ES-I3 (cell line): ENCODE results near the gene PLXNA1.

Experiments
- H3K36me3 ChIP-seq: 2 replicates; pipeline ENCODE4 v1.6.1; 2013; ENCODE audit warnings: mild to moderate bottlenecking, low read length, control low read depth, moderate library complexity; ENCODE audit not compliant: insufficient read depth
- H3K4me1 ChIP-seq: 2 replicates; pipeline ENCODE4 v1.6.1; 2013; ENCODE audit warnings: mild to moderate bottlenecking, control low read depth, low read length; ENCODE audit not compliant: insufficient read depth
- H3K9ac ChIP-seq: 2 replicates; pipeline ENCODE4 v1.6.1; 2013; ENCODE audit warnings: low read depth, mild to moderate bottlenecking, low read length, moderate library complexity
- H3K9me3 ChIP-seq: 2 replicates; pipeline ENCODE4 v1.6.1; 2013; ENCODE audit warnings: mild to moderate bottlenecking, low read length, moderate library complexity; ENCODE audit not compliant: control insufficient read depth, insufficient read depth

The PLXNA1 gene

GRCh38 chr3:127027811-127028548, 45.1 kb downstream of the PLXNA1 start:
- H3K36me3 ChIP-seq: peaks cover 15% of the 10 kb centered on the region
- H3K9me3 ChIP-seq: no peaks in the 10 kb centered on the region
- no peak overlapping the region for H3K9ac ChIP-seq
- H3K4me1 ChIP-seq: no peaks in the 10 kb centered on the region

- Histone ChIP-seq H3K9ac (no peak overlapping the region), H3K4me1 (no peaks in the 10 kb centered on the region), H3K9me3 (no peaks in the 10 kb centered on the region), H3K36me3 (peaks cover 15% of the 10 kb centered on the region)
Observed at GRCh38 chr3:127028781-127029657, 46.1 kb downstream of the PLXNA1 start.

DNA sequence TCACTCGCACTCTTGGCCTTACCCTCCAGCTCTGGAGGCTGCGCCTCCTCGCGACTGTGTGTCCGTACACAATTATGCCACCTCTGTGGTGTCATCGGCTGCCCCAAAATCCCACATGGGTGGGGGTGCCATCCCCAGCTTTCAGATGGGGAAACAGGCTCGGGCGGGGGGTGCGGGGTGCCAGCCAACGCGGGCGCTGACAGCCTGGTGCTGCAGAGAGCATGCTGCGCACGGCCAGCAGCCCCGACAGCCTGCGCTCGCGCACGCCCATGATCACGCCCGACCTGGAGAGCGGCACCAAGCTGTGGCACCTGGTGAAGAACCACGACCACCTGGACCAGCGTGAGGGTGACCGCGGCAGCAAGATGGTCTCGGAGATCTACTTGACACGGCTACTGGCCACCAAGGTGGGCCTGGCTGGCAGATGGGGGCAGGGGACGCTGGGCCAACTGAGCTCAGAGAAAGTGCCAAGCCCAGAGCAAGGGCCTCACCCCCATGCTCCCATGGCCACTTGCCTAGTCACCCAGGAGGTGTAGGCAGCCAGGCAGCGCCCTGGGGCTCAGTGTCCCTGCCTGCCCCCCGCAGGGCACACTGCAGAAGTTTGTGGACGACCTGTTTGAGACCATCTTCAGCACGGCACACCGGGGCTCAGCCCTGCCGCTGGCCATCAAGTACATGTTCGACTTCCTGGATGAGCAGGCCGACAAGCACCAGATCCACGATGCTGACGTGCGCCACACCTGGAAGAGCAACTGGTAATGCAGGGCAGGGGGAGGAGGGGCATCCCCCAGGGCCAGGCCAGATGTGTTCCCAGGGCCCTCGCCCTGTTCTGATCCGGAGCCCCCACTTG, 47.0 kb downstream of the PLXNA1 start:
- no peaks in the 10 kb centered on the region for H3K4me1 ChIP-seq
- no peaks in the 10 kb centered on the region for H3K9me3 ChIP-seq
- peaks cover 15% of the 10 kb centered on the region for H3K36me3 ChIP-seq
- H3K9ac ChIP-seq: no peak overlapping the region

DNA sequence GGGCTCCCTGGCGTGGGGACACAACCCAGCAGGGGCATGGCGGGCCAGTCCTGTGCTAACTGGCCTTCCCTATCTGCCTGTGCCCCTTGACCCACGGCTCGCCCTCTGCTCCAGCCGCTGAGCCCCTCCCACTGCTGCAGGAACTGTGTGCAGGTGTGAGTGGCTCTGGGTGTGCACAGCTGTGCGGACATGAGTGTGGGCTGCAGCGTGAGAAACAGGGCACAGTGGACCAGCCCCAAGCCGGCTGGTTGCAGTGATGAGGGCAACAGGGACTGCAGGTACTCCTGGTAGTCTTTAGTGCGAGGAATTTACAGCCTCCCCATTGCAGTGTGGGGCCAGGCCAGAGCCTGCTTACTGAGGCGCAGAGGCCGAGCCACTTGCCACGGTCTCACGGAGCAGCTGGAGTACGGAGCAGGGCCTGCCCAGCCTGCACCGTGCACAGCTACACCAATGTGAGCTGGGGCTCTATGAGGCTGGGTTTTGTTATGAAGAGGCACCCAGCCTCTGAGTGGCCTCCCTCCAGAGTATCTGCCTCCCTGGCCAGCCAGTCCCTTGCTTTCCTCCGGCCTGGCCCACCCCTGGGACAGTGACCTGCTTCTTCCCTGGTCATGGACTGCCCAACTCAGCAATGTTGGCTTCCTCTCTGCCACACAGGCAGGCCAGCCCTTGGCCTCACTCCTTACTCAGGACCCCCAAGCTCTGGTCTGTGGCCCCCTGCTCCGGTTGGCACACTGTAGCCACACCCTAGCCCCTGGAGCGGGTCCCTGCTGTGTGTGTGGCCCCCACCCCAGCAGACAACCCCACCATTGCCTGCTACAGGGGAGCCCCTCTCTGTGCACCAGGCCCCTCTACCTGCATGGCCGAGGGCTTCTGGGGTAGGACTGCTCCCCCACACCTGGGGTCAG, 47.8 kb downstream of the PLXNA1 start:
- H3K9ac ChIP-seq: no peak overlapping the region
- H3K9me3 ChIP-seq: no peaks in the 10 kb centered on the region
- H3K36me3 ChIP-seq: peaks cover 10% of the 10 kb centered on the region
- H3K4me1 ChIP-seq: no peaks in the 10 kb centered on the region

DNA sequence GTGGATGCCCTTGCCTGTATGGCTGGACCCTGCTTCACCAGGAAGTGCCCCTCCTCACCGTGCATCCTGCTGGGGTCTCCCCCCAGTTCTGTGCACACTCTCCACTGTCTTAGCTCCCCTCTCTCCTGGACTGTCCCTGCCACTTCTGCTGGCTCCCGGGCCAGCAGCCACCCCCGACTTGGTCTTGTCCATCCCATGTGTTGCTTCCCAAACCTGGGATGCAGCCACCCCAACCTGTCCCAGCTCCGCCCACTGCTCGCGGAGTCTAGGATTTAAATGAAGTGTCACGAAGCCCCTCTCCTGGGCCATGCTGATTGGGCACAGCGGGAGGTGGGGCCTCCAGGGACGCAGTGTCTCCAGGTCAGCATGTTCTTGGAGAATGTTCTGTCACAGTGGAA, 48.5 kb downstream of the PLXNA1 start:
- peaks cover 8% of the 10 kb centered on the region; the same call in 1 of the 2 replicates for H3K36me3 ChIP-seq
- H3K4me1 ChIP-seq: no peaks in the 10 kb centered on the region
- H3K9ac ChIP-seq: no peak overlapping the region
- no peaks in the 10 kb centered on the region for H3K9me3 ChIP-seq

- H3K4me1 ChIP-seq: no peaks in the 10 kb centered on the region
Observed at GRCh38 chr3:127031845-127032244, 48.9 kb downstream of the PLXNA1 start.

DNA sequence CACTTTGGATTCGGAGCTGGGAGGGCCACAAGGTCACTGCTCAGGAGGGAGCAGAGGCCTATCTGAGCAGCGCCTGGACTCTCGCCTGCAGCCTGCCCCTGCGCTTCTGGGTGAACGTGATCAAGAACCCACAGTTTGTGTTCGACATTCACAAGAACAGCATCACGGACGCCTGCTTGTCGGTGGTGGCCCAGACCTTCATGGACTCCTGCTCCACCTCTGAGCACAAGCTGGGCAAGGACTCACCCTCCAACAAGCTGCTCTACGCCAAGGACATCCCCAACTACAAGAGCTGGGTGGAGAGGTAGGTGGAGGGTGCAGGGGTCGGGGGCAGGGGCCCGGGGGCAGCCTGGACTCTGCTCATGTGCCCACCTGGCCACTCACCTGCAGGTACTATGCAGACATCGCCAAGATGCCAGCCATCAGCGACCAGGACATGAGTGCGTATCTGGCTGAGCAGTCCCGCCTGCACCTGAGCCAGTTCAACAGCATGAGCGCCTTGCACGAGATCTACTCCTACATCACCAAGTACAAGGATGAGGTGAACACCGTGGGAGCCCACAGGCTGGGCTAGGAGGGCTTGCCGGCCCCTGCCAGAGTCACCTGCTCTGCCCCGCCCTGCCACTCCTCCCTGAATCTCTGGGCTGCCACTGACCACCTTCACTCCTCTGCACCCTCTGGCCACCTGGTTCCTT, 49.5 kb downstream of the PLXNA1 start:
- H3K4me1 ChIP-seq: no peaks in the 10 kb centered on the region
- peaks cover 6% of the 10 kb centered on the region; the same call in 1 of the 2 replicates for H3K36me3 ChIP-seq

More at GRCh38 chr3:127031845-127032244, 48.9 kb downstream of the PLXNA1 start:
- Histone ChIP-seq H3K36me3 (peaks cover 6% of the 10 kb centered on the region; the same call in 1 of the 2 replicates), H3K9me3 (no peaks in the 10 kb centered on the region), H3K9ac (no peak overlapping the region)

More for the DNA sequence above, 49.5 kb downstream of the PLXNA1 start:
- Histone ChIP-seq H3K9me3 (no peaks in the 10 kb centered on the region), H3K9ac (no peak overlapping the region)
